Neural cell (in vitro differentiated cells): ENCODE measurements around the gene BCAS4.
"Not testable (repeated sequence)": the region's sequence is repeated elsewhere in the genome, so short reads cannot be mapped to it uniquely, and the experiment has no call there.

Source experiments
- EP300 ChIP-seq: fragments of 450-650 bp; conservative IDR thresholded peaks from 2 replicates; pipeline ENCODE4 v1.6.1; 2014; ENCODE audit warnings: antibody characterized with exemption, mild to moderate bottlenecking, moderate library complexity; ENCODE audit not compliant: poor library complexity, severe bottlenecking
- EZH2 ChIP-seq: fragments of 200-600, 300-800 bp; shearing (Covaris generic), sonication (generic); IDR thresholded peaks from 2 replicates; pipeline ENCODE4 v1.6.1; 2014; ENCODE audit warnings: antibody characterized with exemption, low read length, borderline replicate concordance, mild to moderate bottlenecking; ENCODE audit not compliant: insufficient read depth, poor library complexity, severe bottlenecking
- MXI1 ChIP-seq: fragments of 450-650 bp; conservative IDR thresholded peaks from 2 replicates; pipeline ENCODE4 v1.6.1; 2014; ENCODE audit warnings: antibody characterized with exemption, mild to moderate bottlenecking; ENCODE audit not compliant: poor library complexity, severe bottlenecking
- POLR2AphosphoS5 ChIP-seq: IDR thresholded peaks from 2 replicates; pipeline ENCODE4 v1.6.1; 2012
- RAD21 ChIP-seq: fragments of 450-650 bp; conservative IDR thresholded peaks from 2 replicates; pipeline ENCODE4 v1.6.1; 2014; ENCODE audit warnings: antibody characterized with exemption, mild to moderate bottlenecking, moderate library complexity
- SMC3 ChIP-seq: fragments of 450-650 bp; conservative IDR thresholded peaks from 2 replicates; pipeline ENCODE4 v1.6.1; 2014; ENCODE audit warnings: antibody characterized with exemption, mild to moderate bottlenecking, moderate library complexity; ENCODE audit not compliant: poor library complexity
- TAF1 ChIP-seq: IDR thresholded peaks from 2 replicates; pipeline ENCODE4 v1.6.1; 2012; ENCODE audit warnings: low read depth
- TF ChIP-seq, protein P1 (sequence below): fragments of 450-650 bp; IDR thresholded peaks from 2 replicates; pipeline ENCODE4 v1.5.1; 2014; ENCODE audit warnings: antibody characterized with exemption, mild to moderate bottlenecking, moderate library complexity; ENCODE audit not compliant: poor library complexity, severe bottlenecking
- TF ChIP-seq, protein P2 (sequence below): IDR thresholded peaks from 2 replicates; pipeline ENCODE4 v1.6.1; 2012; ENCODE audit warnings: borderline replicate concordance

DNA sequence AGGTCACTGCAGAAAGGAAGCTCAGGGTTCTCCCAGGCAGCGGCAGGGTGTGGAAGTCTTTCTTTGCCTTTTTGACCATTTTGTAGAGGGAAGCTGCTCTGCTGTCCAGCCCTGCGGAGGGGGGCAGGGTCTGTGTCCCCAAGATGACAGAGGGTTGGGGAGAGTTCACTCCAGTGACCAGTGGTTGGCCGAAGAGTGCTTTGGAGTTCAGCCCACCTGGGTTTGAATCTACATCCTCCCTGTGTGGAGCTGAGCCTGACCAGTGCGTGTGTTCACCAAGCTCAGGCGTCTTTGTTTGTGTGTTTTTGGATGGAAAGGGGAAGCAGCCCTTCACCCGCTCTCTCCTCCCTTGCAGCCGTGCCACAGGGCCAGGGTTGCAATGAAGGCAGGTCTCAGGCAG is 25.9 kb upstream of the BCAS4 start:
- not testable (repeated sequence) for TF ChIP-seq POLR2AphosphoS5, EZH2, SMC3, EP300, RAD21, TAF1, MXI1
- TF ChIP-seq, protein P1, sequence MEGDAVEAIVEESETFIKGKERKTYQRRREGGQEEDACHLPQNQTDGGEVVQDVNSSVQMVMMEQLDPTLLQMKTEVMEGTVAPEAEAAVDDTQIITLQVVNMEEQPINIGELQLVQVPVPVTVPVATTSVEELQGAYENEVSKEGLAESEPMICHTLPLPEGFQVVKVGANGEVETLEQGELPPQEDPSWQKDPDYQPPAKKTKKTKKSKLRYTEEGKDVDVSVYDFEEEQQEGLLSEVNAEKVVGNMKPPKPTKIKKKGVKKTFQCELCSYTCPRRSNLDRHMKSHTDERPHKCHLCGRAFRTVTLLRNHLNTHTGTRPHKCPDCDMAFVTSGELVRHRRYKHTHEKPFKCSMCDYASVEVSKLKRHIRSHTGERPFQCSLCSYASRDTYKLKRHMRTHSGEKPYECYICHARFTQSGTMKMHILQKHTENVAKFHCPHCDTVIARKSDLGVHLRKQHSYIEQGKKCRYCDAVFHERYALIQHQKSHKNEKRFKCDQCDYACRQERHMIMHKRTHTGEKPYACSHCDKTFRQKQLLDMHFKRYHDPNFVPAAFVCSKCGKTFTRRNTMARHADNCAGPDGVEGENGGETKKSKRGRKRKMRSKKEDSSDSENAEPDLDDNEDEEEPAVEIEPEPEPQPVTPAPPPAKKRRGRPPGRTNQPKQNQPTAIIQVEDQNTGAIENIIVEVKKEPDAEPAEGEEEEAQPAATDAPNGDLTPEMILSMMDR = not testable (repeated sequence)
- TF ChIP-seq, protein P2, sequence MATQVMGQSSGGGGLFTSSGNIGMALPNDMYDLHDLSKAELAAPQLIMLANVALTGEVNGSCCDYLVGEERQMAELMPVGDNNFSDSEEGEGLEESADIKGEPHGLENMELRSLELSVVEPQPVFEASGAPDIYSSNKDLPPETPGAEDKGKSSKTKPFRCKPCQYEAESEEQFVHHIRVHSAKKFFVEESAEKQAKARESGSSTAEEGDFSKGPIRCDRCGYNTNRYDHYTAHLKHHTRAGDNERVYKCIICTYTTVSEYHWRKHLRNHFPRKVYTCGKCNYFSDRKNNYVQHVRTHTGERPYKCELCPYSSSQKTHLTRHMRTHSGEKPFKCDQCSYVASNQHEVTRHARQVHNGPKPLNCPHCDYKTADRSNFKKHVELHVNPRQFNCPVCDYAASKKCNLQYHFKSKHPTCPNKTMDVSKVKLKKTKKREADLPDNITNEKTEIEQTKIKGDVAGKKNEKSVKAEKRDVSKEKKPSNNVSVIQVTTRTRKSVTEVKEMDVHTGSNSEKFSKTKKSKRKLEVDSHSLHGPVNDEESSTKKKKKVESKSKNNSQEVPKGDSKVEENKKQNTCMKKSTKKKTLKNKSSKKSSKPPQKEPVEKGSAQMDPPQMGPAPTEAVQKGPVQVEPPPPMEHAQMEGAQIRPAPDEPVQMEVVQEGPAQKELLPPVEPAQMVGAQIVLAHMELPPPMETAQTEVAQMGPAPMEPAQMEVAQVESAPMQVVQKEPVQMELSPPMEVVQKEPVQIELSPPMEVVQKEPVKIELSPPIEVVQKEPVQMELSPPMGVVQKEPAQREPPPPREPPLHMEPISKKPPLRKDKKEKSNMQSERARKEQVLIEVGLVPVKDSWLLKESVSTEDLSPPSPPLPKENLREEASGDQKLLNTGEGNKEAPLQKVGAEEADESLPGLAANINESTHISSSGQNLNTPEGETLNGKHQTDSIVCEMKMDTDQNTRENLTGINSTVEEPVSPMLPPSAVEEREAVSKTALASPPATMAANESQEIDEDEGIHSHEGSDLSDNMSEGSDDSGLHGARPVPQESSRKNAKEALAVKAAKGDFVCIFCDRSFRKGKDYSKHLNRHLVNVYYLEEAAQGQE = not testable (repeated sequence)
